Thyroid gland (tissue), 4 donors: Measurements from ENCODE around the gene DLG2.

Experiments used
- CTCF ChIP-seq, 6 experiments: fragments of 200-600 bp in 3 of 6; fragments of 450-650 bp in 3 of 6; sonication (generic) in 3 of 6; IDR thresholded peaks; one replicate each; pipeline ENCODE4 v1.5.1; 2016 to 2019; ENCODE audit warnings: antibody characterized with exemption in 6 of 6, mild to moderate bottlenecking in 2 of 6, inconsistent platforms in 1 of 6, moderate library complexity in 1 of 6
- POLR2A ChIP-seq, 2 donors: fragments of 450-650 bp; IDR thresholded peaks; one replicate each; pipeline ENCODE4 v1.6.1; 2017; ENCODE audit warnings: antibody characterized with exemption in 2 of 2, mild to moderate bottlenecking in 2 of 2, moderate library complexity in 1 of 2

GRCh38 chr11:84105148-84105547, 1522.0 kb downstream of the DLG2 start:
- no peak for TF ChIP-seq CTCF (IDR thresholded peaks at IDR 0.05)
- no peak for TF ChIP-seq POLR2A (IDR thresholded peaks at IDR 0.05)
